ENCODE data around the gene ANO1.

ANO1 gene

GRCh38 chr11:70202920-70203750 is 125.0 kb downstream of the ANO1 start, which contains the start of gene FADD:
FADD (plus strand) TSS chr11:70203296; CDS start chr11:70203460, 164 bp downstream.
- TF ChIP-seq TAF1 (IDR thresholded peaks at IDR 0.05; ENCODE audit: low read depth, low read length) (peak; percentile 86), PAX5 (IDR thresholded peaks at IDR 0.05; ENCODE audit: insufficient read depth, low read length, severe bottlenecking) (peak; percentile 10), SPI1 (IDR thresholded peaks at IDR 0.05; ENCODE audit: low read depth, low read length) (0 out of 2 replicates have a peak, but pooled peaks have one; percentile 18), POLR2A (IDR thresholded peaks at IDR 0.05; ENCODE audit: low read depth, low read length) (peak; percentile 93), POLR2AphosphoS5 (IDR thresholded peaks at IDR 0.05; ENCODE audit: low read depth, low read length) (peak; percentile 92), POU2F2 (IDR thresholded peaks at IDR 0.05; ENCODE audit: low read depth, low read length) (no peak)
- FAIRE-seq (peak; percentile 89), DNase-seq (ENCODE audit: insufficient read length, low spot score) (peak; percentile 91)

- DNase-seq (ENCODE audit: insufficient read length, low spot score) (peak; percentile 49), FAIRE-seq (peak; percentile 84)
- TF ChIP-seq SPI1 (IDR thresholded peaks at IDR 0.05; ENCODE audit: low read depth, low read length) (0 out of 2 replicates have a peak, but pooled peaks have one; percentile 20), TAF1 (IDR thresholded peaks at IDR 0.05; ENCODE audit: low read depth, low read length) (peak; percentile 10; the same call in 1 of the 2 replicates), PAX5 (IDR thresholded peaks at IDR 0.05; ENCODE audit: insufficient read depth, low read length, severe bottlenecking) (peak; percentile 9), POU2F2 (IDR thresholded peaks at IDR 0.05; ENCODE audit: low read depth, low read length) (peak; percentile 41; the same call in 1 of the 2 replicates), POLR2A (IDR thresholded peaks at IDR 0.05; ENCODE audit: low read depth, low read length) (no peak; the same call in 1 of the 2 replicates), POLR2AphosphoS5 (IDR thresholded peaks at IDR 0.05; ENCODE audit: low read depth, low read length) (no peak)
Observed at GRCh38 chr11:70203751-70204465, 125.8 kb downstream of the ANO1 start.

GRCh38 chr11:70204466-70204799 is 126.3 kb downstream of the ANO1 start:
- DNase-seq (ENCODE audit: insufficient read length, low spot score): no peak
- no peak for TF ChIP-seq SPI1 (IDR thresholded peaks at IDR 0.05; ENCODE audit: low read depth, low read length)
- TF ChIP-seq PAX5 (IDR thresholded peaks at IDR 0.05; ENCODE audit: insufficient read depth, low read length, severe bottlenecking): no peak
- no peak for TF ChIP-seq TAF1 (IDR thresholded peaks at IDR 0.05; ENCODE audit: low read depth, low read length)
- TF ChIP-seq POLR2A (IDR thresholded peaks at IDR 0.05; ENCODE audit: low read depth, low read length): no peak
- no peak for TF ChIP-seq POLR2AphosphoS5 (IDR thresholded peaks at IDR 0.05; ENCODE audit: low read depth, low read length)
- no peak for TF ChIP-seq POU2F2 (IDR thresholded peaks at IDR 0.05; ENCODE audit: low read depth, low read length)
- no peak for FAIRE-seq

GRCh38 chr11:70205049-70205725 is 127.1 kb downstream of the ANO1 start:
- TF ChIP-seq TAF1 (IDR thresholded peaks at IDR 0.05; ENCODE audit: low read depth, low read length) (no peak), POU2F2 (IDR thresholded peaks at IDR 0.05; ENCODE audit: low read depth, low read length) (no peak), SPI1 (IDR thresholded peaks at IDR 0.05; ENCODE audit: low read depth, low read length) (no peak), PAX5 (IDR thresholded peaks at IDR 0.05; ENCODE audit: insufficient read depth, low read length, severe bottlenecking) (no peak), POLR2AphosphoS5 (IDR thresholded peaks at IDR 0.05; ENCODE audit: low read depth, low read length) (no peak), POLR2A (IDR thresholded peaks at IDR 0.05; ENCODE audit: low read depth, low read length) (no peak; the same call in 1 of the 2 replicates)
- no peak for DNase-seq (ENCODE audit: insufficient read length, low spot score)
- FAIRE-seq: no peak

GRCh38 chr11:70205766-70206165 is 127.6 kb downstream of the ANO1 start:
- FAIRE-seq (no peak), DNase-seq (ENCODE audit: insufficient read length, low spot score) (no peak)
- peak; percentile 23; the same call in 1 of the 2 replicates for TF ChIP-seq POLR2AphosphoS5 (IDR thresholded peaks at IDR 0.05; ENCODE audit: low read depth, low read length)
- TF ChIP-seq TAF1 (IDR thresholded peaks at IDR 0.05; ENCODE audit: low read depth, low read length): no peak
- TF ChIP-seq PAX5 (IDR thresholded peaks at IDR 0.05; ENCODE audit: insufficient read depth, low read length, severe bottlenecking): no peak
- no peak for TF ChIP-seq SPI1 (IDR thresholded peaks at IDR 0.05; ENCODE audit: low read depth, low read length)

GRCh38 chr11:70206226-70206981 is 128.3 kb downstream of the ANO1 start:
- no peak for TF ChIP-seq POLR2AphosphoS5 (IDR thresholded peaks at IDR 0.05; ENCODE audit: low read depth, low read length)
- TF ChIP-seq POLR2A (IDR thresholded peaks at IDR 0.05; ENCODE audit: low read depth, low read length): no peak
- TF ChIP-seq PAX5 (IDR thresholded peaks at IDR 0.05; ENCODE audit: insufficient read depth, low read length, severe bottlenecking): no peak
- TF ChIP-seq POU2F2 (IDR thresholded peaks at IDR 0.05; ENCODE audit: low read depth, low read length): no peak
- TF ChIP-seq SPI1 (IDR thresholded peaks at IDR 0.05; ENCODE audit: low read depth, low read length): no peak
- no peak for TF ChIP-seq TAF1 (IDR thresholded peaks at IDR 0.05; ENCODE audit: low read depth, low read length)
- FAIRE-seq: no peak
- DNase-seq (ENCODE audit: insufficient read length, low spot score): no peak

GRCh38 chr11:70206982-70207376 is 128.9 kb downstream of the ANO1 start:
- FAIRE-seq: no peak
- no peak for DNase-seq (ENCODE audit: insufficient read length, low spot score)
- TF ChIP-seq POLR2AphosphoS5 (IDR thresholded peaks at IDR 0.05; ENCODE audit: low read depth, low read length) (no peak), POU2F2 (IDR thresholded peaks at IDR 0.05; ENCODE audit: low read depth, low read length) (no peak), SPI1 (IDR thresholded peaks at IDR 0.05; ENCODE audit: low read depth, low read length) (no peak), TAF1 (IDR thresholded peaks at IDR 0.05; ENCODE audit: low read depth, low read length) (no peak), PAX5 (IDR thresholded peaks at IDR 0.05; ENCODE audit: insufficient read depth, low read length, severe bottlenecking) (no peak), POLR2A (IDR thresholded peaks at IDR 0.05; ENCODE audit: low read depth, low read length) (no peak)

- no peak for TF ChIP-seq POLR2A (IDR thresholded peaks at IDR 0.05; ENCODE audit: low read depth, low read length)
- TF ChIP-seq TAF1 (IDR thresholded peaks at IDR 0.05; ENCODE audit: low read depth, low read length): no peak
- no peak for TF ChIP-seq PAX5 (IDR thresholded peaks at IDR 0.05; ENCODE audit: insufficient read depth, low read length, severe bottlenecking)
- no peak for TF ChIP-seq SPI1 (IDR thresholded peaks at IDR 0.05; ENCODE audit: low read depth, low read length)
- TF ChIP-seq POU2F2 (IDR thresholded peaks at IDR 0.05; ENCODE audit: low read depth, low read length): no peak
- no peak for TF ChIP-seq POLR2AphosphoS5 (IDR thresholded peaks at IDR 0.05; ENCODE audit: low read depth, low read length)
- no peak for DNase-seq (ENCODE audit: insufficient read length, low spot score)
- FAIRE-seq: no peak
Observed at GRCh38 chr11:70207531-70208131, 129.5 kb downstream of the ANO1 start.

Data from GM12891 (cell line).